Endothelial cell of umbilical vein (primary cell): ENCODE data around the gene ZNRF1. TPM values are rescaled to one million over a fixed set of nuclear protein-coding genes. Genes with fewer than 3 reads are reported as not detected.

ENCODE experiments used
- BruUV-seq: library from RNA; stranded (reverse); fragments of 400-500 nt; replicated peaks from 2 replicates; lab custom pipeline; 2021; lab: Mats Ljungman, UMichigan
- CTCF ChIA-PET: fragments of 300-600, 350-600 bp; sonication (Branson Sonifier 250); formaldehyde crosslinking; loops from one replicate; lab custom pipeline; 2021; ENCODE audit warnings: antibody characterized with exemption, inconsistent platforms; lab: Charles Lee
- POLR2A ChIA-PET: fragments of 300-600, 350-600 bp; sonication (Branson Sonifier 250); formaldehyde crosslinking; loops from one replicate; lab custom pipeline; 2021; ENCODE audit warnings: antibody characterized with exemption, inconsistent platforms; lab: Charles Lee
- DNase-seq: peaks from one replicate; pipeline ENCODE4 v3.0.0-alpha.2; 2011; ENCODE audit warnings: low read depth, low spot score
- FAIRE-seq: peaks from 2 replicates; lab custom pipeline; 2011; peaks lifted over from hg19 to GRCh38; lab: Jason Lieb, UNC
- H2AFZ ChIP-seq: 2 replicates; pipeline ENCODE4 v1.6.0; 2012; ENCODE audit warnings: low read depth, low read length, control low read depth, inconsistent platforms
- H3K27ac ChIP-seq: 2 replicates; pipeline ENCODE4 v1.5.1; 2011; ENCODE audit warnings: low read depth, mild to moderate bottlenecking, control low read depth, low read length, moderate library complexity; ENCODE audit not compliant: insufficient read depth
- H3K27me3 ChIP-seq, 2 experiments: 2 replicates each; pipeline versions ENCODE4 v1.6.0 to v1.6.1; 2011; ENCODE audit warnings: low read length in 2 of 2, mixed read lengths in 1 of 2; ENCODE audit not compliant: control insufficient read depth in 2 of 2, insufficient read depth in 2 of 2
- H3K36me3 ChIP-seq, 2 experiments: 2 replicates in 1 of 2; 3 replicates in 1 of 2; pipeline ENCODE4 v1.5.1; 2011; ENCODE audit warnings: low read length in 2 of 2, mild to moderate bottlenecking in 1 of 2, moderate library complexity in 1 of 2; ENCODE audit not compliant: control insufficient read depth in 2 of 2, insufficient read depth in 2 of 2; ENCODE audit errors: extremely low read depth in 1 of 2
- H3K4me1 ChIP-seq: 3 replicates; pipeline ENCODE4 v1.5.1; 2011; ENCODE audit warnings: mild to moderate bottlenecking, low read length; ENCODE audit not compliant: control insufficient read depth, insufficient read depth; ENCODE audit errors: extremely low read depth
- H3K4me2 ChIP-seq: 2 replicates; pipeline ENCODE4 v1.6.1; 2011; ENCODE audit warnings: low read length, control low read depth, mixed read lengths; ENCODE audit not compliant: insufficient read depth
- H3K4me3 ChIP-seq, 3 experiments: fragments of 200-600 bp in 1 of 3; sonication (generic), shearing (Covaris generic) in 1 of 3; replicated peaks in 1 of 3; 2 replicates each; pipeline ENCODE4 v1.5.1; 2011 to 2016; ENCODE audit warnings: control low read depth in 3 of 3, low read length in 3 of 3, mild to moderate bottlenecking in 2 of 3, inconsistent platforms in 1 of 3, low read depth in 1 of 3, moderate library complexity in 1 of 3; ENCODE audit not compliant: insufficient read depth in 1 of 3
- H3K79me2 ChIP-seq: 2 replicates; pipeline ENCODE4 v1.6.0; 2012; ENCODE audit warnings: low read length, inconsistent platforms; ENCODE audit not compliant: control insufficient read depth, insufficient read depth
- H3K9ac ChIP-seq: replicated peaks from 2 replicates; pipeline ENCODE3; 2011; ENCODE audit warnings: low read length, control low read depth; ENCODE audit not compliant: insufficient read depth; ENCODE audit errors: extremely low read depth
- H3K9me1 ChIP-seq: replicated peaks from 3 replicates; pipeline ENCODE4 v1.6.0; 2011; ENCODE audit warnings: mild to moderate bottlenecking, low read length; ENCODE audit not compliant: control insufficient read depth, insufficient read depth; ENCODE audit errors: extremely low read depth
- H3K9me3 ChIP-seq: replicated peaks from 2 replicates; pipeline ENCODE4 v1.5.1; 2012; ENCODE audit warnings: low read length, inconsistent platforms; ENCODE audit not compliant: control insufficient read depth, insufficient read depth
- H4K20me1 ChIP-seq: replicated peaks from 2 replicates; pipeline ENCODE3; 2011; ENCODE audit warnings: mild to moderate bottlenecking, low read length; ENCODE audit not compliant: control insufficient read depth, insufficient read depth; ENCODE audit errors: extremely low read depth
- MYC ChIP-seq: IDR thresholded peaks from one replicate; pipeline ENCODE4 v1.6.1; 2011; ENCODE audit warnings: mild to moderate bottlenecking, low read depth, low read length
- POLR2A ChIP-seq: IDR thresholded peaks from 2 replicates; pipeline ENCODE4 v1.6.1; 2012; ENCODE audit warnings: low read depth, mild to moderate bottlenecking, control low read depth, low read length
- dilution Hi-C: fragments of 300-500 bp; cut with MboI; formaldehyde crosslinking; loops from one replicate; pipeline ENCODE4 v1.15.0; 2019; ENCODE audit warnings: low sequenced_read_pairs; ENCODE audit not compliant: extremely low pct_ligation_motif_present
- intact Hi-C: fragments of 100-400 bp; cut with micrococcal nuclease; formaldehyde crosslinking; loops from one replicate; pipeline ENCODE4 v1.10.0; 2022
- polyA plus RNA-seq, 4 experiments: library from polyadenylated mRNA; depleted of rRNA in 3 of 4; stranded (reverse) in 3 of 4; unstranded in 1 of 4; fragments of >200 nt; gene quantifications; 2 replicates each; pipeline versions ENCODE4 v1.2.1 to v1.2.3, GENCODE V29; 2011 to 2012; ENCODE audit warnings: missing spikeins in 1 of 4
- total RNA-seq: library from RNA; stranded (reverse); gene quantifications from 2 replicates; pipeline ENCODE4 v1.2.3, GENCODE V29; 2021
- TF ChIP-seq, protein P1 (sequence below), 2 donors: IDR thresholded peaks; 1 replicate in 1 of 2; 2 replicates in 1 of 2; pipeline ENCODE4 v1.5.1; 2011; ENCODE audit warnings: low read length in 2 of 2, mild to moderate bottlenecking in 2 of 2, moderate library complexity in 2 of 2, control low read depth in 1 of 2, inconsistent platforms in 1 of 2, low read depth in 1 of 2; ENCODE audit not compliant: insufficient read depth in 1 of 2; ENCODE audit errors: extremely low read depth in 1 of 2
- TF ChIP-seq, protein P2 (sequence below): IDR thresholded peaks from 2 replicates; pipeline ENCODE4 v1.6.1; 2011; ENCODE audit not compliant: insufficient read depth, insufficient read length

ZNRF1 gene
- total and polyA plus RNA-seq, 2 donors (not counting 3 experiments of a cell fraction or from before 2014, with no cell fraction given) = 23.7 to 34.9 TPM

DNA sequence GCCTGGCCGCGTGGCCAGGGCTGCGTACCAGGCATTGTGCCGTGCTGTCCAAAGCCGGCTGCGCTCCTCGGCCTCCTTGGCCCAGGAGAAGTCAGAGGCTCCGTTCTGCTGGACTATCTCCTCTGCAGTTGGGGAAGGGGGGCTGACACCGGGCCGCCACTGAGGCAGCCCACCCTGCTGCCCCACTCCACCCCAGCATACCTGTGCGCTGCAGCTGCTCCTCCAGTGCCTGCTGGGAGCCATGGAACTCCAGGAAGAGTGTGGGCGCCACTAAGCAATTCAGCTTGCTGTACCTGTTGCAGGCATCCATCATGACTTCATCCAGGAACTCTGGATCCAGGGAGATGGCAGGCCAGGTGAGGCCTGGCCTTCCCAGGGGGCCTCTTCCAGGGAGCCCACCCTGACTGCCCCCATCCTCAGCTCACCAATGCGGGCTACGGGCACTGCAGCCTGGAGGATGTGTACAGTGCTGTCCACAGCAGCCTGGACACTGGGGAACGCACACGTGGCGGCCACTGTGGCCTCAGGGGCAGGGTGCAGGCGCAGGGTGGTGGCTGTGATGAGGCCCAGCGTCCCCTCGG, 114.8 kb downstream of the ZNRF1 start:
- peaks cover 10% of the 10 kb centered on the region for H3K4me1 ChIP-seq
- H3K9me3 ChIP-seq = no peaks in the 10 kb centered on the region
- ChIA-PET POLR2A (no interaction called here), CTCF (interaction anchor here (7.2 kb wide), 1 partner anchor 116 kb away, joined by 317 read pairs; the partner anchor contains the start of gene ZNRF1)
- H3K79me2 ChIP-seq = no peaks in the 10 kb centered on the region
- no peaks in the 10 kb centered on the region for H3K36me3 ChIP-seq
- H2AFZ ChIP-seq = no peak overlapping the region
- dilution Hi-C loops = no loop called here
- H3K9me1 ChIP-seq = no peaks in the 10 kb centered on the region
- no peak overlapping the region for H3K27ac ChIP-seq
- no peaks in the 10 kb centered on the region for H4K20me1 ChIP-seq
- no peak overlapping the region for H3K9ac ChIP-seq
- FAIRE-seq = no peak
- TF ChIP-seq, protein P1, sequence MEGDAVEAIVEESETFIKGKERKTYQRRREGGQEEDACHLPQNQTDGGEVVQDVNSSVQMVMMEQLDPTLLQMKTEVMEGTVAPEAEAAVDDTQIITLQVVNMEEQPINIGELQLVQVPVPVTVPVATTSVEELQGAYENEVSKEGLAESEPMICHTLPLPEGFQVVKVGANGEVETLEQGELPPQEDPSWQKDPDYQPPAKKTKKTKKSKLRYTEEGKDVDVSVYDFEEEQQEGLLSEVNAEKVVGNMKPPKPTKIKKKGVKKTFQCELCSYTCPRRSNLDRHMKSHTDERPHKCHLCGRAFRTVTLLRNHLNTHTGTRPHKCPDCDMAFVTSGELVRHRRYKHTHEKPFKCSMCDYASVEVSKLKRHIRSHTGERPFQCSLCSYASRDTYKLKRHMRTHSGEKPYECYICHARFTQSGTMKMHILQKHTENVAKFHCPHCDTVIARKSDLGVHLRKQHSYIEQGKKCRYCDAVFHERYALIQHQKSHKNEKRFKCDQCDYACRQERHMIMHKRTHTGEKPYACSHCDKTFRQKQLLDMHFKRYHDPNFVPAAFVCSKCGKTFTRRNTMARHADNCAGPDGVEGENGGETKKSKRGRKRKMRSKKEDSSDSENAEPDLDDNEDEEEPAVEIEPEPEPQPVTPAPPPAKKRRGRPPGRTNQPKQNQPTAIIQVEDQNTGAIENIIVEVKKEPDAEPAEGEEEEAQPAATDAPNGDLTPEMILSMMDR (IDR thresholded peaks at IDR 0.05; ENCODE audit: extremely low read depth in 1 of 2, insufficient read depth in 1 of 2, low read depth in 1 of 2, low read length in 2 of 2) = no peak
- TF ChIP-seq, protein P2, sequence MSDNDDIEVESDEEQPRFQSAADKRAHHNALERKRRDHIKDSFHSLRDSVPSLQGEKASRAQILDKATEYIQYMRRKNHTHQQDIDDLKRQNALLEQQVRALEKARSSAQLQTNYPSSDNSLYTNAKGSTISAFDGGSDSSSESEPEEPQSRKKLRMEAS = no peak
- TF ChIP-seq POLR2A = no peak
- BruUV-seq = no TSS peak
- H3K4me2 ChIP-seq = no peak overlapping the region
- no peaks in the 10 kb centered on the region for H3K27me3 ChIP-seq
- intact Hi-C loops = no loop called here
- no peak for DNase-seq
- no peak overlapping the region for H3K4me3 ChIP-seq

DNA sequence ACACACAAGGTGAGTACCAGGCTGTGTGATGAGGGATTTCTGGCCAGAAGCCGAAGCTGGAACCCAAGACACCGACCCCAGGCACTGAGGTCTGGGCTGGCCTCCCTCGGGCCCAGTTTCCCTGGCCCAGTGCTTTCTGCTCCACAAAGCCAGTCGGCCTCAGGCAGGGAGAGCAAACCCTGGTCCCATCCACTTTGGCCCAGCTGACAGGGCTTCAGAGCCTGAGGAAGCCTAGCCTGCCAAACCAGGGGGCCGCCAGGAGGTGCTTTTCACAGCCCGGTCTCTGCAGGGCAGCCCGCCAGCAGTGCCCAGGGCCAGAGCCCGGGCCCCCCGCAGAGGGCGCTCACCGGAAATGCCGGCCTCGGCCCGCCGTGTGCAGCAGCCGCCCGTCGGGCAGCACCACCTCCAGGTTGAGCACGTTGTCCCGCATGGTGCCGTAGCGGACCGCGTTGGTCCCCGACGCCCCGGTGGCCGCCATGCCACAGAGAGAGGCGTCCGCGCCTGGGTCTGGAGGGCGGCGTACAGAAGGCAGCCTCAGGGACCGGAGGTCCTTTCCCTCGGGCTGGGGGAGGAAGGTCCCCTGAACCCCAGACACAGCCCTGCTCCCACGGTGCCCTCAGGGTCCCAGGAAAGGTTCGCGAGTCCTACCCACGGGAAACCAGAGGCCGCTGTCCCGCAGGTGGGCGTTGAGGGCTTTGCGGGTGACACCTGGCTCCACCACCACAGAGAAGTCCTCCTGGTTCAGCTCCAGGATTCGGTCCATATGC, 115.5 kb downstream of the ZNRF1 start:
- H3K9ac ChIP-seq = no peak overlapping the region
- H2AFZ ChIP-seq = no peak overlapping the region
- no peaks in the 10 kb centered on the region for H3K9me3 ChIP-seq
- dilution Hi-C loops (no loop called here), intact Hi-C loops (no loop called here)
- H3K4me3 ChIP-seq = no peak overlapping the region
- no peaks in the 10 kb centered on the region for H3K36me3 ChIP-seq
- no peaks in the 10 kb centered on the region for H3K79me2 ChIP-seq
- no peak overlapping the region for H3K4me2 ChIP-seq
- POLR2A ChIA-PET = no interaction called here
- H3K27me3 ChIP-seq = no peaks in the 10 kb centered on the region
- H4K20me1 ChIP-seq = no peaks in the 10 kb centered on the region
- DNase-seq (no peak), FAIRE-seq (no peak)
- H3K9me1 ChIP-seq = no peaks in the 10 kb centered on the region
- peaks cover 4% of the 10 kb centered on the region for H3K4me1 ChIP-seq
- CTCF ChIA-PET = interaction anchor here (7.2 kb wide), 1 partner anchor 117 kb away, joined by 317 read pairs; the partner anchor contains the start of gene ZNRF1
- TF ChIP-seq, protein P1 (IDR thresholded peaks at IDR 0.05; ENCODE audit: extremely low read depth in 1 of 2, insufficient read depth in 1 of 2, low read depth in 1 of 2, low read length in 2 of 2) = no peak
- TF ChIP-seq MYC = no peak
- no peak overlapping the region for H3K27ac ChIP-seq
- BruUV-seq = no TSS peak
